Activated T-cell treated with anti-CD3 and anti-CD28 coated beads for 24 hours (primary cell): ENCODE data around the gene CCNK.

Source experiments
- DNase-seq: peaks from one replicate; pipeline ENCODE4 v3.0.0-alpha.2; 2020; ENCODE audit warnings: low read depth

Gene CCNK

DNA sequence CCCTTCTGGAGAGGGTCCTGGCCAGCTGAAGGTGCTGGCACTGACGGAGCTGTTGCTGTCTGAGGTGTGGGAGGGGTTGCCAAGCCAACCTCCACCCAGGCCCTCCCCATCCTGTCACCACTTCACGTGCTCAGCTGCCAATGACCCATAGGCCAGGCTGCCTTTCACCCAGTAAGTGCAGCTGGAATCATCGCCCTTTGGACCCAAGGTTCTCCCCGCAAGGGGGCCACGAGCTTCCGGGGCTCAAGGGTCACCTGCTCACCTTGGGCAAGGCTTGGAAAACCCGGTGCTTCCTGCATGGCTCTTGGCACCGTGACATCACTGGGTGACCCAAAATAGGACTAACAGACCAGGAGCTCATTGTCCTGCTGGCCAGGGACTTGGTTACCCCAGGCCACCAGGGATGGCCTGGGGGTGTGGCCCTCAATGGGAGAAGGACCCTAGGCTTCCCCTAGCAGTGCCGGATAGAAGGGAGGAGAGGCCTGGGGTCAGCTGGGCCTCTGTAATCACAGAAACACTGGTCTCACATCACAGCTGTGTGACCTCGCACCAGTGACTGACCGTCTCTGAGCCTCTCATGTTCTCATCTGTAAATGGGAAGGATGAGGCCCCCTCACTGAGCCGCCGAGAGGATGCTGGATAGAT lies 71.5 kb downstream of the CCNK start:
- DNase-seq, result no peak

DNA sequence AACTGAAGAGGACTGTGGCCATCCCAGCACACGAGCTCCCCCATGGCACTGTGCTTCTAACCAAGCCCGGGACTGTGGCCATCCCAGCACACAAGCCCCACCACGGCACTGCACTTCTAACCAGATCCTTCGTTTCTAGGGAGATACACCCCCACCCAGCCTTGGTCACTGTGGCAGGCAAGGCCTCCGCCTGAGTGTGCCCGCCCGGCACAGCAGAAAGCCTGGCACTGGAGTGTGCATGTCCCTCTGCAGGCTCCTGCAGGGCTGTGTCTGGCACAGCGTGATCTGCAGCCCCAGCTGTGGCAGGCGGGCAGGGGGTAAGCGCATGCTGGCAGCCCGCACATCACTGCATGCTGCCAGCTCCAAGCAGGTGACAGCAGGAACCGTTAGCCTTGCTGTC lies 73.0 kb downstream of the CCNK start:
- no peak for DNase-seq

DNA sequence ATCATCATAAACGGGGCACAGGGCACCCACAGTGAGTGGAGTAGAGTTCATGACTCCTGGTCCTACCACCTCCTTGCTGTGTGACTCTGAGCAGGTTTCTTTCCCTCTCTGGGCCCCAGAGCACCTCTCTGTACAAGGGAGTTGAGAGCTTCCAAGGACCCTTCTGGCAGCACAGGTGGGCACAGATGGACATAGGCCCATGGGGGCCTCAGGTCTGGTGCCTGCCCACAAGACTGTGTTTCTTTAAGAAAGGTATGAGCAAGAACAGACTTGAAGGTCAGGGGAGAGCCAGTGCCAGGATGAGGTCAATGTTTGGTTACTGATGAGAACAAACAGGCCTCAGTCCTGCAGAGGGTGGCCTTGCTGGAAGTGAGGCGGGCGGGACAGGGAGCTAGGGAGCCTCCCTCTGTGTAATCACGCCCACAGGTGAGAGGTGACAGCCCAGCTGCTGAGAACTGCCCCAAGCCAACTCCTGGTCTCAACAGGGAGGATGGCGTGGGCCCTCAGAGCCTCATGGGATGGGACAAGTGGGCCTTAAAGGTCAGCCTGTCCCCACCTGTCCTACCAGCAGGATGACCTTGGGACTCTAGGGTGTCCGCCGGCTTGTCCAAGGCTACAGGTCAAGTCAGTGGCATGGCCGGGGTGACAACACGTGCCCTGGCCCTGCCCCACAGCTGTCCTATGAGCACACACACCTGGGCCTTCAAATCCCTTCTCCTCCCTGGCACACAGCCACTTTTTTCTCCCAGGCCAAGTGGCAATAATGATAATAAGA lies 73.7 kb downstream of the CCNK start:
- no peak for DNase-seq

DNA sequence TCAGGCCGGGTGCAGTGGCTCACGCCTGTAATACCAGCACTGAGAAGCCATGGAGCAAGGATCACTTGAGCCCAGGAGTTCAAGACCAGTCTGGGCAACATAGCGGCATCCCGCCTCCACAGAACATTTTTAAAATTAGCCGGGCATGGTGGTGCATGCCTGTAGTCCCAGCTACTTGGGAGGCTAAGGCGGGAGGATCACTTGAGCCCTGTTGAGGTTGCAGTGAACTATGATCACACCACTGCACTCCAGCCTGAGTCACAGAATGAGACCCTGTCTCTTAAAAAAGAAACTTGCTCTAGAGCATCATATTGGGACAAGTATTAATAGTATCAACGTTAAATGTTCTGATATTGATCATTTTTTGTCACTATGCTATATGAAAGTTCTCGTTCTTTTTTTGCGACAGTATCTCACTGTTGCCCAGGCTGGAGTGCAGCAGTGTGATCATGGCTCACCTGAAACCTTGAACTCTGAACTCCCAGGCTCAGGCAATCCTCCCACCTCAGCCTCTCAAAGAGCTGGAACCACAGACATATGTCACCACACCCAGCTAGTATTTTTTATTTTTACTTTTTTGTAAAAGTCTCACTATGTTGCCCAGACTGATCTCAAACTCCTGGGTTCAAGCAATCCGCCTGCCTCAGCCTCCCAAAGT lies 75.1 kb downstream of the CCNK start:
- DNase-seq, result no peak

DNA sequence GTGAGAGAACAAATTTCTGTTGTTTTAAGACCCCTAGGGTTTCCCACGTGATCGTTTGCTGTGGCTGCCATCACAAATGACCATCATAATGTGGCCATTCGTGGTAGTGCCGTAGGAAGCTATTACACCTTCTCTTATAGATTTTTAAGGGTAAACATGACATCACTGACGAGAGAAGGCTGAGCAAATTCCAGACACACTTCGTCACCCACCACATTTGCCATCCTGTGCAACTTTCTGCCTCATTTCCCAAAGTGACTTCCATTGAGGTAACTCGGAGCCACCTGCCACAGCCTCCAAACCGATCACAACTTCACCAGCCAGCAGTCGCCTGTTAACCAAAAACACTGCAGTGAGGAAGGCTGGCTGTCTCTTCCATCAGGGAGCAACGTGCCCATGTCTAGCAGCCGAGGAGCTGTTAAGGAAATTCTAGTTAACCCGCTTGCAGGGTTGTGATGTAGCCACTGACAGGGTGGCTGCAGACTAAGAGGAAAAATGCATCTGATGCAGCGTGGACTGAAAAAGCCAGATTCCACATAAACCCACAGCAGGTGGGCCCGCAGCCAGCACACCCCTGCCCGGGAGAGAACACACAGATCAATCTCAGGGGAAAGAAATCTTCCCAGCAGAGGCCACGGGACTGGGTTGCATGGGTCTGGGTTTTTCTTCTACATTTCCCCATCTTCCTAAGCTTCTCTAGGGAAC lies 78.2 kb downstream of the CCNK start:
- DNase-seq, result no peak

DNA sequence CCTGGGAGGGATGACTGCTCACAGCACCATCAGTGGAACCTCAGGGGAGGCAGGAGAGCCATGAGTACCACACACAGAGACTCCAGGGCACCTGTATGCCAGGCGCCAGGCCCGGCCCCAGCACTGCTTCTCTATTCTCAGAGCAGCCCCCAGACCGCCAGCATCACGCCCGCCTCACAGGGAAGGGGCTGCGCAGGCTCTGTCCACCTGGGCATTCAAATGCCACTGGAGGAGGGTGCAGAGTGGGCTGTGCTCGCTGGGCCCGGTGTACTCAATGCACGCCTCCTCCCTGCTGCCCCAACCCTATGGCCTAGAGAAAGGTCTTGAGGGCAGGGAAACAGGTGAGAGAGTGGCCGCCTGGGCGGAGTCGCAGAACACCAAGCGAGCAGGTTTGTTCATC lies 79.2 kb downstream of the CCNK start:
- no peak for DNase-seq

DNA sequence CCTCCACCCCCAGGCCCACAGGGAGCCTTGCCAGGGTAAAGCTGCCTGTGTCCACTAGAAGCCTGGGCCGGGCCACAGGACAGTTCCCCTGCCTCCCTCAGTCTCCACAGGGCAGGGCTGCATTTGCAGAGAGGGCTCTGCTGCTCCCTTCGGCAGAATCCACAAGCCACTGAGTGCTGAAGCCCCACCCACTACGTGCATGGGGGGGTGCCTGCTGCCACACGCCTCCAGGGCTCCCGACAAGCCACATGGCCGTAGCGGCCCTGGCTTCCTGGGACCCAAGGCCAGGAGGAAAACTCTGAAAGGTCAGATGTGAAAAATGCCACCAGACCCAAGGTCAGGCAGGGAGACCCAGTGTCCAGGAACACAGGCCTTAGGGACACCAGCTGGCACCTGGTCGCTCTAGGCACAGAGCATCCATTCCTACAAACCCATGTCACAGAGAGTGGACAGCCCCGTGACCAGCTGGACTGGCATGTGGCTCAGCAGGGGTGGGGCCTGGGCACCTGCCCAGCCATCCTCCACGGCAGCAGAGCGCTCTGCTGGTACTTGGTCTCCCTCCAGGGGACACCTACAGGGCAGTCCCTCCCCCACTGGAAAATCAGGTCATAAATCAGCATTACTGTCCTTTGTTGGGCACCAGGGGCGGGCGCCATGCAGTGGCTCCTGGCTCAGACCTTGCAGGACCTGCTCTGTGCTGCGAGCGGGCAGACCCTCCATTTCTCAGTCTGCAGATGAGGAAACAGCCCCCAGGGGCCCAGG lies 79.9 kb downstream of the CCNK start:
- DNase-seq, result no peak

DNA sequence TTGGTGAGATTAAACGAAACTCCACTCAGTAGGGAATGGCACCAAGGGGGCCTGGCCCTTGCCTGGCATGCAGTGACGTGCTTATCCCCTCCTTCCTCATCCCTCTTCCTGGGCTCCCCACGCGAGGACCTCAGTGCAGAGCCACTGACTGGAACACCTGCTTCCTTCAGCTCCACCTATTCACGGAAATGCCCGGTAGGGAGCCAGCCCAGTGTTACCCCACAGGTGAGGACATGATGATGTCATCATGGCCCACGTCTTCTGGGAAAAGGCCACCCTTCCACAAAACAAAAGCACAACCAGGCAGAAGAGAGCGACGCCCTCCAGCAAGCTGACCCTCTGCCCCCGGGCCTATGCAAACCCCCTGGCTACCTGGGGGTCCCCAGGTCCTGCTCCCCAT lies 80.7 kb downstream of the CCNK start:
- DNase-seq, result no peak
